ENCODE data around the gene FDXACB1.

Gene FDXACB1

GRCh38 chr11:111851636-111852035, 27.3 kb downstream of the FDXACB1 start:
- Histone ChIP-seq H3K4me1 (ENCODE audit: control insufficient read depth, insufficient read depth, low read length) (no peaks in the 10 kb centered on the region), H3K36me3 (ENCODE audit: control insufficient read depth, insufficient read depth, low read length) (peaks cover 7% of the 10 kb centered on the region), H3K27me3 (ENCODE audit: control insufficient read depth, insufficient read depth, low read length) (no peaks in the 10 kb centered on the region), H3K4me3 (ENCODE audit: low read length) (no peak overlapping the region), H3K27ac (ENCODE audit: low read depth, low read length) (no peak overlapping the region), H3K9ac (ENCODE audit: low read length) (no peak overlapping the region)

GRCh38 chr11:111851067-111851466, 27.9 kb downstream of the FDXACB1 start:
- Histone ChIP-seq H3K4me3 (ENCODE audit: low read length) (no peak overlapping the region), H3K9ac (ENCODE audit: low read length) (no peak overlapping the region), H3K4me1 (ENCODE audit: control insufficient read depth, insufficient read depth, low read length) (no peaks in the 10 kb centered on the region), H3K36me3 (ENCODE audit: control insufficient read depth, insufficient read depth, low read length) (peaks cover 8% of the 10 kb centered on the region), H3K27me3 (ENCODE audit: control insufficient read depth, insufficient read depth, low read length) (no peaks in the 10 kb centered on the region), H3K27ac (ENCODE audit: low read depth, low read length) (no peak overlapping the region)

- H3K4me1 ChIP-seq (ENCODE audit: control insufficient read depth, insufficient read depth, low read length), result no peaks in the 10 kb centered on the region
- H3K4me3 ChIP-seq (ENCODE audit: low read length), result no peak overlapping the region
- H3K27me3 ChIP-seq (ENCODE audit: control insufficient read depth, insufficient read depth, low read length), result no peaks in the 10 kb centered on the region
- peaks cover 4% of the 10 kb centered on the region for H3K36me3 ChIP-seq (ENCODE audit: control insufficient read depth, insufficient read depth, low read length)
- H3K27ac ChIP-seq (ENCODE audit: low read depth, low read length), result no peak overlapping the region
- no peak overlapping the region for H3K9ac ChIP-seq (ENCODE audit: low read length)
Measured at GRCh38 chr11:111849631-111850030, 29.3 kb downstream of the FDXACB1 start.

GRCh38 chr11:111846636-111847035, 32.3 kb downstream of the FDXACB1 start:
- no peaks in the 10 kb centered on the region for H3K27me3 ChIP-seq (ENCODE audit: control insufficient read depth, insufficient read depth, low read length)
- H3K9ac ChIP-seq (ENCODE audit: low read length), result no peak overlapping the region
- H3K36me3 ChIP-seq (ENCODE audit: control insufficient read depth, insufficient read depth, low read length), result peaks cover 6% of the 10 kb centered on the region
- H3K4me3 ChIP-seq (ENCODE audit: low read length), result no peak overlapping the region
- no peak overlapping the region for H3K27ac ChIP-seq (ENCODE audit: low read depth, low read length)
- no peaks in the 10 kb centered on the region for H3K4me1 ChIP-seq (ENCODE audit: control insufficient read depth, insufficient read depth, low read length)

GRCh38 chr11:111846063-111846462, 32.9 kb downstream of the FDXACB1 start:
- Histone ChIP-seq H3K4me1 (ENCODE audit: control insufficient read depth, insufficient read depth, low read length) (peaks cover 3% of the 10 kb centered on the region), H3K27me3 (ENCODE audit: control insufficient read depth, insufficient read depth, low read length) (no peaks in the 10 kb centered on the region), H3K27ac (ENCODE audit: low read depth, low read length) (no peak overlapping the region), H3K9ac (ENCODE audit: low read length) (no peak overlapping the region), H3K4me3 (ENCODE audit: low read length) (no peak overlapping the region), H3K36me3 (ENCODE audit: control insufficient read depth, insufficient read depth, low read length) (peaks cover 6% of the 10 kb centered on the region)

GRCh38 chr11:111845276-111846028, 33.5 kb downstream of the FDXACB1 start:
- Histone ChIP-seq H3K36me3 (ENCODE audit: control insufficient read depth, insufficient read depth, low read length) (peaks cover 4% of the 10 kb centered on the region), H3K4me3 (ENCODE audit: low read length) (no peak overlapping the region), H3K4me1 (ENCODE audit: control insufficient read depth, insufficient read depth, low read length) (peaks cover 3% of the 10 kb centered on the region), H3K9ac (ENCODE audit: low read length) (no peak overlapping the region), H3K27me3 (ENCODE audit: control insufficient read depth, insufficient read depth, low read length) (no peaks in the 10 kb centered on the region), H3K27ac (ENCODE audit: low read depth, low read length) (no peak overlapping the region)

GRCh38 chr11:111843661-111844060, 35.3 kb downstream of the FDXACB1 start:
- Histone ChIP-seq H3K27me3 (ENCODE audit: control insufficient read depth, insufficient read depth, low read length) (no peaks in the 10 kb centered on the region), H3K36me3 (ENCODE audit: control insufficient read depth, insufficient read depth, low read length) (peaks cover 4% of the 10 kb centered on the region), H3K4me3 (ENCODE audit: low read length) (no peak overlapping the region), H3K9ac (ENCODE audit: low read length) (no peak overlapping the region), H3K27ac (ENCODE audit: low read depth, low read length) (no peak overlapping the region), H3K4me1 (ENCODE audit: control insufficient read depth, insufficient read depth, low read length) (peaks cover 3% of the 10 kb centered on the region)

GRCh38 chr11:111841370-111842053, 37.5 kb downstream of the FDXACB1 start:
- Histone ChIP-seq H3K27me3 (ENCODE audit: control insufficient read depth, insufficient read depth, low read length) (no peaks in the 10 kb centered on the region), H3K27ac (ENCODE audit: low read depth, low read length) (no peak overlapping the region), H3K36me3 (ENCODE audit: control insufficient read depth, insufficient read depth, low read length) (peaks cover 8% of the 10 kb centered on the region), H3K9ac (ENCODE audit: low read length) (no peak overlapping the region), H3K4me3 (ENCODE audit: low read length) (no peak overlapping the region), H3K4me1 (ENCODE audit: control insufficient read depth, insufficient read depth, low read length) (peaks cover 3% of the 10 kb centered on the region)

- Histone ChIP-seq H3K9ac (ENCODE audit: low read length) (no peak overlapping the region), H3K27me3 (ENCODE audit: control insufficient read depth, insufficient read depth, low read length) (no peaks in the 10 kb centered on the region), H3K36me3 (ENCODE audit: control insufficient read depth, insufficient read depth, low read length) (peaks cover 8% of the 10 kb centered on the region), H3K4me1 (ENCODE audit: control insufficient read depth, insufficient read depth, low read length) (peaks cover 3% of the 10 kb centered on the region), H3K4me3 (ENCODE audit: low read length) (no peak overlapping the region), H3K27ac (ENCODE audit: low read depth, low read length) (no peak overlapping the region)
Measured at GRCh38 chr11:111840143-111840542, 38.8 kb downstream of the FDXACB1 start.

- Histone ChIP-seq H3K27me3 (ENCODE audit: control insufficient read depth, insufficient read depth, low read length) (no peaks in the 10 kb centered on the region), H3K9ac (ENCODE audit: low read length) (no peak overlapping the region), H3K27ac (ENCODE audit: low read depth, low read length) (no peak overlapping the region), H3K4me3 (ENCODE audit: low read length) (no peak overlapping the region), H3K4me1 (ENCODE audit: control insufficient read depth, insufficient read depth, low read length) (peaks cover 3% of the 10 kb centered on the region), H3K36me3 (ENCODE audit: control insufficient read depth, insufficient read depth, low read length) (peaks cover 11% of the 10 kb centered on the region)
Measured at GRCh38 chr11:111838054-111838453, 40.9 kb downstream of the FDXACB1 start.

GRCh38 chr11:111837366-111837891, 41.5 kb downstream of the FDXACB1 start:
- no peak overlapping the region for H3K27ac ChIP-seq (ENCODE audit: low read depth, low read length)
- H3K36me3 ChIP-seq (ENCODE audit: control insufficient read depth, insufficient read depth, low read length), result peaks cover 11% of the 10 kb centered on the region
- H3K4me1 ChIP-seq (ENCODE audit: control insufficient read depth, insufficient read depth, low read length), result peaks cover 3% of the 10 kb centered on the region
- H3K9ac ChIP-seq (ENCODE audit: low read length), result no peak overlapping the region
- H3K27me3 ChIP-seq (ENCODE audit: control insufficient read depth, insufficient read depth, low read length), result no peaks in the 10 kb centered on the region
- H3K4me3 ChIP-seq (ENCODE audit: low read length), result no peak overlapping the region

- Histone ChIP-seq H3K4me3 (ENCODE audit: low read length) (no peak overlapping the region), H3K9ac (ENCODE audit: low read length) (no peak overlapping the region), H3K36me3 (ENCODE audit: control insufficient read depth, insufficient read depth, low read length) (peaks cover 11% of the 10 kb centered on the region), H3K27me3 (ENCODE audit: control insufficient read depth, insufficient read depth, low read length) (no peaks in the 10 kb centered on the region), H3K27ac (ENCODE audit: low read depth, low read length) (no peak overlapping the region), H3K4me1 (ENCODE audit: control insufficient read depth, insufficient read depth, low read length) (peaks cover 3% of the 10 kb centered on the region)
Measured at GRCh38 chr11:111836721-111837120, 42.2 kb downstream of the FDXACB1 start.
